CD4-positive, alpha-beta T cell treated with Interleukin-17A for 1 hour (primary cell): ENCODE data around the gene MNAT1.
"Not testable (repeated sequence)": the region's sequence is repeated elsewhere in the genome, so short reads cannot be mapped to it uniquely, and the experiment has no call there.

Experiments used
- DNase-seq: peaks from one replicate; pipeline ENCODE4 v3.0.0-alpha.2; 2020

MNAT1 gene

DNA sequence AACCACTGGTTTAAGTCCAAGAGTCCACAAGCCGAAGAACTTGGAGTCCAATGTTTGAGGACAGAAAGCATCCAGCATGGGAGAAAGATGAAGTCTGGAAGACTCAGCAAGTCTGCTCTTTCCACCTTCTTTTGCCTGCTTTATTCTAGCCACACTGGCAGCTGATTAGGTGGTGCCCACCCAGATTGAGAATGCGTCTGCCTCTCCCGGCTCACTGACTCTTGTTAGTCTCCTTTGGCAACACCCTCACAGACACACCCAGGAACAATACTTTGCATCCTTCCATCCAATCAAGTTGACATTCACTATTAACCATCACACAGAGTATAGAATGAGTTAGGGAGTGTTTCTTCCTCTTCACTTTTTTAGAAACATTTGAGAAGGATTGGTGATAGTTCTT lies 156.1 kb downstream of the MNAT1 start:
- not testable (repeated sequence) for DNase-seq

DNA sequence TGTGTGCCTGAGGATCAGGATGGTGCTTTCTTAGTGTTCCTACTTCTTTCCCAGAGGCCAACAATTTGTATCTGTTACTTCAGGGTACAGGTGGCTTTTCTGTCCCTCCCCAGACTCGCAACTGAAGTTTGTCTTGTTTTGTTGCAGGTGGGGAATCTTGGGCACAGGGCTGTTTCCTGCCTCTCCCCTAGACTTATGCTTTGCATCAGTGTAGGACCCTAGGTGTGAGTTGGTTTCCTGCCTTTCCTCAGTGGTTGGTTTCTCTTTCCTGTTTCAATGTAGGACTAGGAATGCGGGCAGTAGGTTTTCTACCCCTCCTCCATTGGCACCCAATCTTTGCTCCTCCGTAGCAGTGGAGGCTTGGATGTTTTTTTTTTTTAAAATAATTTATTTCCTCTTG lies 159.3 kb downstream of the MNAT1 start:
- DNase-seq = no peak

DNA sequence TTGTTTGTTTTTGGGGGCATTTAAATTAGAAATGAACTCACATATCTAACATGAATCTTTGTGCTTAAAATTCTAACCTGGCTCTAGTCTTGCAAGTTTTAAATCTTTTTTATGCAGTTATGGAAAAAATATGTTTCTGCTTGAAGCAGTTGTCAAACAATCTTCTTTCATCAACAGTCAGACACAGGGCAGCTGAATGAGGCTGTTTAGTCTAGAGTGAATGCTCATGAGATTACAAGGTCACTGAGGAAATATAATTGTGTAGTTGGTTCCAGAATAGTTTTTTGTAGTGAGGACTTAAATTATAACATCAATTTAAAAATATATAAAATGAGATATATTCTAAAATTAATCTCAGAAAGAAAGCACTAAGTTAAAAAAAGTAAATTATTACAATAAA lies 169.8 kb downstream of the MNAT1 start:
- DNase-seq = no peak

DNA sequence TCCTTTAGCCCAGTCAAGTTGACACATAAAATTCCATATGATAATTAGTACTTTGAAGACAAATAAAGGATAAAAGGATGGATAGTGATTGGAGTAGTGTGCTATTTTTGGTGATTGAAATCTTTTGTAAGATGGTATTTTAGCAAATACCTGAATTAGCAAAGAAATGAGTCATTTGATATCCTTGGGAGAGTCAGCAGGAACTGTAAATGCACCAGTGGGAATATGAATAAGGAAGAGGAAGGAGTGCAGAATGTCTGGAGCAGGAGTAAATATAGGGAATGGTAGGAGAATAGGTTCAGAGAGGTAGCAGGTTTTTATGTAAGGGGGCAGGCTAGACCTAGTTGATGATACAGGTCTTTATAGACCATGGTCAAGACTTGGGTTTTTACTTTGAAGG lies 171.4 kb downstream of the MNAT1 start:
- DNase-seq = no peak

DNA sequence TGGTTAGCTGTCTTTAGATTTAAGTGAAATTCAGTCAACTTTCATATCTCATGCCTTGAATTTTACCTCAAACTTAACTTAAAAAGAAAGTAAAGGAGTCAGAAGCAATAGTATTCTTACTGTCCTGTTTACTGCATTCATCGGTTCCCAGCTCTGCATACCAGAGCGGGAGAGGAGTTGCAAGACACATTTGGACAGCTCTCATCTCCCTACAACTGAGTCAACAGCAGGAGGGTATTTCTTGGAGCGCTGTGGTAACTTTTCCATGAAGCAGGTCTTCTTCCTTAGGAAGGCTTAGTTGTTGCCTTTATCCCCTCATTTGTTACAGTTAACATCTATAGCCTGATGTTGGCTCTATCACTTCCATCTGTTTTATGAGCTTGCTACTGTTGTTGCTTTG lies 181.2 kb downstream of the MNAT1 start:
- DNase-seq = no peak

DNA sequence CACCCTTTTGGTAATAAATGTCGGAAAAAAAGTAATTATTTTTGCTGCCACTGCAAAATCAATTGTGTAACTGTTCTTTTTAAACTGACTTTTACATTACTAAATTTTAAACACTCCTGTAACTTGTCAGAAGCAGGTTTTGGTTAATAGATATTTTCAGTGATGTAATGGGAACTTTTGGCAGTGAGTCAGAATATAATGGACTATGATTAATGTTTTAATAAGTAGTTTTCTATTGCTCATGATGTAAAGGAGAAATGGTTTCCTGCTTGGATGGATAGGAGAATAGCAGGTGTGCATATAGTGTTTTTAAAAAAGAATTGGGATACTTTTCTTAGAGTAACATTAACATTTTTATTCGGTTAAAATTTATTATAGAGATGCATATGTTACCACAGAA lies 187.5 kb downstream of the MNAT1 start:
- no peak for DNase-seq

DNA sequence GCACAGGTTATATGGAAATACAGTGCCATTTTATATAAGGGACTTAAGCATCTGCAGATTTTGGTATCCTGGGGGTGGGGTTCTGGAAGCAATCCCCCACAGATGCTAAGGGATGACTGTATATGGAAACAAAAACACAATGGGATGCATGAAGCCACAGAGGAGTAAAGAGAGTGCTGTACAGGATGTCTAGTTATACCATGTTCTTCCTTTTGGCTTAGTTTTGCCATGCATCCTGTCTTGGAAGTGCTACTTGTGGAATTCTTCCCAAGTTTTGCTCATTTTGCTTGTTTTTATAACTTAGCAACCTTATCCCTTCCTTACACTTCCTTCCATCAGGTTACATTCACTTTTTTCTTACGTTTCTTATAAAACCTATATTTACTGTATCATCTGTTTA lies 190.7 kb downstream of the MNAT1 start:
- no peak for DNase-seq

DNA sequence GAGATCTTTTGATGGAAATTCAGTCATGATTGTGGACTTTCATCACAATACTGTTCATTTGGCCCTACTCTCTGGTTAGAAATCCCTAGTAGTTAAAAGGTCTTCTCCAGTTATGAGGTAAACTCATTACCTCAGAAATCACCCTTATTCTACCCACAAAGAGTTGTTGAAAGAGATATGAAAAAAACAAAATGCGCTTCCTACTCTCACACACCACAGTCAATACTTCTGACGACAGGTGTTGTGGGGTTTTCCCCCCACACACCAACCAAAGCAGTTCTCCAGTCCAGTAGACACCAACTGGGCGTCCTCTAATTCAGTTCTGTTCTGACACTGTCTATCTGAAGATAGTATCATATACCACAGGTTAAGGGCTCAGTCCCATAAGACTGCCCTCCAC lies 191.4 kb downstream of the MNAT1 start:
- DNase-seq = no peak

DNA sequence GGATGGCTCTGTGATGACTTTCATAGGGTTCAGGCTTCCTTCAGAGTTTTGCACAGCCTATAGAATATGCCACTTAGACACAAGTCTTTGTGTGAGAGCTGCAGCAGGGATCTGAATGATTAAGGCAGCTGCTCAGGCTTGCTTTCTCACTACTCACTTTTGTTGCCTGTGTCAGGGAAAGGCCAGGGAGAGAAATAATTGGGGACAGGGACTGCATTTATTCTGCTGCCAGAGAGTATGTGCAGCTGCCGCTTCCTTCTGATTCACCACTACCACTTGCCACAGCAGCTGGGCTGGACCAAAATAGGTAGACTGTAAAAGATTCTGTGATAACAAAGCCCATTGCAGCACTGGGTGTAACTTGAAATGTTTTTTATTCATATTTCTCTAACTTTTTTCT lies 196.7 kb downstream of the MNAT1 start:
- DNase-seq = no peak

DNA sequence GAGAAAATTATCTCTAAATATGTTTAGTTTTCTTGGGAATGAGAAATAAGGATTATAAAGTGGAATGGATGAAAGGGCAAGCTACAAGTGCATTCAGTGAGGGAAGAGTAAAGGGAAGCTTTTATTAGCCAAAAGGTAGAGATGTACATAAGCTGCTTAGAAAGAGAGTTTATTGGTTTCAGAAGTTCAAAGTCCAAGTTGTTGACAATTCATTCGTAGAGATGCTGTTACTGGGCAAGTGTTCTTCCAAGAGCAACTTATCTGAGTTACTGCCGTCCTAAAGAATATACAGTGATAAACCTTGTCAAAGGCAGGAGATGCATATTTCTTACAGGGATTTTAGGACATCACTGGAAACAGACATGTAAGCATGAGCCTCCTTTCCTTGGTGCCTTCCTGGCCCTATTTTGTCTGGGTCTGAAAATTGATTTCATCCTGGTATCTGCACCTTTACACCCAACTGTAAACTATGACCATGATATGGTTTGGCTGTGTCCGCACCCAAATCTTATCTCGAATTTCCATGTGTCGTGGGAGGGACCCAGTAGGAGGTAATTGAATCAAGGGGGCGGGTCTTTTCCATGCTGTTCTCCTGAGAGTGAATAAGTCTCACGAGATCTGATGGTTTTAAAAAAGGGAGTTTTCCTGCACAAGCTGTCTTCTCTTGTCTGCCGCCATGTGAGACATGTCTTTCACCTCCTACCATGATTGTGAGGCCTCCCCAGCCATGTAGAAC lies 199.5 kb downstream of the MNAT1 start:
- no peak for DNase-seq

DNA sequence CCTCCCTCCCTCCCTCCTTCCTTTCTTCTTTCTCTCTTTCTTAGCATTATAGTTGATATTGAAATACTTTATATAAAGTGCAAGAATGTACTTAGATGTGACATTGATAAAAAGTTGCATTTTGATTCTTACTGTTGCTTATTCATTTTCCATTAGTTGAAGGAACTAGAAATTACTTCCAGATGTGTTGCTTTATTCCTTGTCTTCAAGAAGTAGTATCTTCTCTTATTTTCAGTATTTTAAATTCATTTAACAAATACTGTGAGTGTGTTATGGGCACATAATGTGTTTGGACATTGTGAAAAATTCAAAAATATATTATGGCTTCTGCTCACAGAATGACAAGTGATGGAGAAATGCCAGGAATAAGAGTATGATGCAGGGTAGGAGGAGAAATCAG lies 200.8 kb downstream of the MNAT1 start:
- no peak for DNase-seq

DNA sequence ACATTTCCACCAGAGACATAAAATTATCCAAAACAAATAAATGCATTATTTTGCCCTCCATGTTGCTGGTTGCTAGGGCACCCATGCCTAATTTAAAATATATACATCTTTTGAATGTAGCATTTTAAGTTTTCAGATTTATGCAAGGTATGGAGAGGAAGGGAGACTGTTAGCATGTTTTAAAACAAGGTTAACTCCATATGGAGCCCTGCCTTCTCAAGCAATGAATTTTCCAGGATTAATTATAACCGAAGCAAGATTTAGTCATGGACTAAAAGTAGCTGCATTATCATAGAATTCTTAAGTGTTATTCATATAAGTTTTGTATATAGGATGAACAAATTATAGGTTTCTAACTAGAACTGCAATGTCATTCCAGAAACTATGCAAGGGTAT lies 209.1 kb downstream of the MNAT1 start:
- DNase-seq = no peak

DNA sequence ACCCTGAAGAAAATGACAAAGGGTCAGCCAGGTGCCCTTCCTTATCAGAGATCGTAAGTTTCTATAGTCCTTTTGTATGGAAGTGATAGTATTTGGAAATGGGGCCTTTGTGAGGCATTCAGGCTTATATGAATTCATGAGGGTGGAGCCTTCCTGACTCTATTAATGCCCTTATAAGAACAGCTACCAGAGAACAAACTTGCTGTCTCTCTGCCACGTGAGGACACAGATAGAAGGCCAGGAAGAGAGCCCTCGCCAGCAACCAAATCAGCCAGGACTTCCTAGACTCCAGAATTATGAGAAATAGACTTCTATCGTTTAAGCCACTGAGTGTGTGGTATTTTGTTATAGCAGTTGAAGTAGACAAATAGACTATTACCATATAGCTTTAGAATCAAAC lies 209.6 kb downstream of the MNAT1 start:
- DNase-seq = no peak

DNA sequence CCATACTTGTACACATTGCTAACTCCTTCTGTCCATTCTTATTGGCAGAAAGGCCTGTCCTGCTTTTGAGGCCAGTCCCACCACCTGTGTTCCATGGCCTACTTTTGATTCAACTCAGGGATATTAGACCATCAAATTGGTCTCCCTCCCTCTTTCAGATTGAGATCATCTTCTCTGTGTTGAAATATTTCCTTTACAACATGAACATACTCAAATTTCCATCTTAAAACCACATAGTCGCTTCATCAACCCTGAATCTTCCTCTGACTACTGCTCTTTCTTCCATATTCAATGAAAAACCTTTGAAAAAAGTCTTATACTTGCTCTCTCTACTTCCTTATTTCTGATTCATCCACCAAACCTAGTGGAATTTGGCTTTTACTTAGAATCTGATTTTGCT lies 211.4 kb downstream of the MNAT1 start:
- DNase-seq = no peak

DNA sequence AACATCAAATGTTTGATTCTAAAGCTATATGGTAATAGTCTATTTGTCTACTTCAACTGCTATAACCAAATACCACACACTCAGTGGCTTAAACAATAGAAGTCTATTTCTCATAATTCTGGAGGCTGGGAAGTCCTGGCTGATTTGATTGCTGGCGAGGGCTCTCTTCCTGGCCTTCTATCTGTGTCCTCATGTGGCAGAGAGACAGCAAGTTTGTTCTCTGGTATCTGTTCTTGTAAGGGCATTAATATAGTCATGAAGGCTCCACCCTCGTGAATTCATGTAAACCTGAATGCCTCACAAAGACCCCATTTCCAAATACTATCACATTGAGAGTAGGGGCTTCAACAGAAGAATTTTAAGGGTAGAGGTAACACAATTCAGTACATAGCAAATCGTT lies 212.2 kb downstream of the MNAT1 start:
- no peak for DNase-seq

DNA sequence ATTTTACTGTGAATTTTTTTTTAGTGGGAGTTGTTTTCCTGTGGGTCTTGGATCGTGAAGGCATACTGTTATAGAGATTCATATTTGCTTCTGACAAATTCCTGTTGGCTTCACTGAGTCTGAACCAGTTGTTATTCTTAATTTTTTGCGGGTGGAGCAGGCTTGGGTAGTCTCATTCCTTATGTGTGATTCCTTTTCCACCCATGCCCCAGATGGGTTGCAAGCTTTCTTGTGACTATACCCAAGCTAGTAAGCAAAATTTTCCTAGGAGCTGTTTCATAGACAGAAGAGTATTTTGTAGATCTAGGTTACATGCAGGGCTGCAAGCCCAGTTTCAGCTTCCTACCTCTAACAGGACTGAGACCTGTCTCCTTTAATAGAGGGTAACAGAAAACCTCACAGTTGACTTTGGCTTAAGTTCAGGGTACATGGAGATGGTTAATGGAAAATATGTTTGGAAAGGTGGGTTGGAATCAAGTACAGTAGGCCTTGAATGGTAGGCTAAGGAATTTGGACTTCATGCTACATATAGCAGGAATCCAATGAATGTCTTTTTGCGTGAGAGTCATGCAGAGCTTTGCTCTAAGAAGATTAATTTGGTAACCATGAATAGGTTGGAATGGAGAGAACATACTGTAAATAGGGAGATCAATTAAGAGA lies 217.3 kb downstream of the MNAT1 start:
- DNase-seq = no peak

DNA sequence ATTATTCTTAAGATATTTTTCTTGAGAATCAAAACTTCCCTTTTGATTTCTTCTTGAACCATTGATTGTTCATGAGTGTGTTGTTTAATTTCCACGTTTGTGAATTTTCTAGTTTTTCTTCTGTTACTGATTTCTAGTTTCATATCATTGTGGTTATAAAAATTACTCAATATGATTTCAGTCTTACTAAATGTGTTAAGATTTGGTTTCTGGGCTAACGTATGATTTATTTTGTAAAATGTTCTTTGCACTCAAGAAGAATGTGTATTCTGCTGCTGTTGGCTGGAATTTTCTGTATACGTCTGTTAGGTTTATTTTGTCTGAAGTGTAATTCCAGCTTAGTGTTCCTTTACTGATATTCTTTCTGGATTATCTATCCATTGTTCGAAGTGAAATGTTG lies 221.6 kb downstream of the MNAT1 start:
- no peak for DNase-seq

DNA sequence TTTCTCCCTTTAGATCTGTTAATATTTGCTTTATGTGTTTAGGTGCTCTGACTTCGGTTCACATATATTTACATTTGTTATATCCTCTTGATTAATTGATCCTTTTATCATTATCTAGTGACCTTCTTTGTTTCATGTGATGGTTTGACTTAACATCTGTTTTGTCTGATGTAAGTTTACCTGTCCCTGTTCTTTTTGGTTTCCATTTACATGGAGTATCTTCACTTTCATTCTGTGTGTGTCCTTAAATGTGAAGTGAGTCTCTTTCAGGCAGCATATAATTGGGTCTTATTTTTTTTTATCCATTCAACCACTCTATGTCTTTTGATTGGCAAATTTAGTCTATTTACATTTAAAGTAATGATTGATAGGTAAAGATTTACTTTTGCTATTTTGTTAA lies 222.1 kb downstream of the MNAT1 start:
- no peak for DNase-seq

DNA sequence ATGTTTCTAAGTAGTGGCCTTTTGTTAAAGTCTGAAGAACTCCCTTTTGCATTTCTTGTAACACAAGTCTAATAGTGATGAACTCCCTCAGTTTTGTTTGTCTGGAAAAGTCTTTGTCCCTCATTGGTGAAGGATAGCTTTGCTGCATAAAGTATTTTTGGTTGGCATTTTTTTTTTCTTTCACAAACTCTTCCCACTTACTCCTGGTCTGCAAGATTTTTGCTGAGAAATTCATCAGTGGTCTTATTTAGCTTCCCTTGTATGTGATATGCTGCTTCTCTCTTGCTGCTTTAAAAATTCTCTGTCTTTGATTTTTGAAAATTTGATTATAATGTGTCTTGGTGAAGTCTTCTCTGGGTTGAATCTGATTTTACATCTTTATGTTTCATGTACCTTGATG lies 223.6 kb downstream of the MNAT1 start:
- DNase-seq = no peak

DNA sequence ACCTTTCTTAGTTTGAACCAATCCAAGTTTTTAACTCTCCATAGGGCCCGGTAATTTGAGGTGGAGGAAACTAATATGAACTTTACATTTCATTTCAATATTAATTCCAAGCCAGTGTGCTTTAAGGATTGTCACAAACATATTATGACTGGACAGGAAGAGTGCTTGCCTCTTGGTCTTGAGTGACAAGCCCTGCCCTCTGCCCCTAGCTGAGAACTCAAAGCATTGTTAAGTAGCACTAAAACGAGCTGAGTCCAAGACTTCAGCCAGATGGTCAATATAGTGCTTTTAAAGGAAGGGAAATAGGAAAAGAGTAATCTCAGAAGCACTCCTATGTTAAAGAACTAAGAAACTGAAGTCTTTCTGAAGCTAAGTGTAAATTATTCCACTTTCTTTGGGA lies 229.2 kb downstream of the MNAT1 start:
- DNase-seq = no peak

DNA sequence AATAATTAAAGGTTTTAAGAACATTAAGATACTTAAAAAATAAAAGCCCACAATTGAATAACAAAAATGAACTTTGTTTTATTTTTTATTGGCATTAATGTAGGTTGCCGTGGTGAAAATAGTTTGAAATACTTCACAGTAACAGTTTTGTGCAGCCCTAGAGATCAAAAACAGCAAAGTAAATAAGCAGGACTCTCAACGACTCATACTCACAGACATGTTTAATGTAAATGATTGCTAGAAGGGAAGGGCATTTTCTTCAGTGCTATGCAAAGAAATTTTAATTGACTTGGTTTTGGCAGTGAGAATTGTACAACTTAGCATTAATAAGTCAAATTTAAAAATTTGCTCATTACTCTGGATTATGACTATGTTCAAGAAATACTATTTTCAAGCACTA lies 230.3 kb downstream of the MNAT1 start:
- DNase-seq = no peak

DNA sequence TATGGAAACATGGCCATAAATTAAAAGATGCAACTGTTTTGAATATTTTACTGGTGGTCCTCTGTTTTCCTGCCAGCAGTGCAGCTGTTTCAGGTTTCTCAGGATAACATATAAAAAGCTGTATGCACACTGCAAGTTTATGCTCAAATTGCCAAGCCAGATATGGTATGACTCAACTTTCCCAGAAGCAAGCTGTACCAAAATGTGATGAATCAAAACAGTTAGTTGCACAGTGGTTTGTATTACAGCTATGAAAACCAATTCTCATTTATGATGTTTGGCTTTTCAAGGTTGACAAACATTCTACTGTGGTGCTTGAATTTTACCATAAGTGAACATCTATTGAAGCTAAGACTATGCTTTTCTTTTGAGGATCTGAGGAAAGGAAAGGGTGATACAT lies 230.8 kb downstream of the MNAT1 start:
- DNase-seq = no peak

DNA sequence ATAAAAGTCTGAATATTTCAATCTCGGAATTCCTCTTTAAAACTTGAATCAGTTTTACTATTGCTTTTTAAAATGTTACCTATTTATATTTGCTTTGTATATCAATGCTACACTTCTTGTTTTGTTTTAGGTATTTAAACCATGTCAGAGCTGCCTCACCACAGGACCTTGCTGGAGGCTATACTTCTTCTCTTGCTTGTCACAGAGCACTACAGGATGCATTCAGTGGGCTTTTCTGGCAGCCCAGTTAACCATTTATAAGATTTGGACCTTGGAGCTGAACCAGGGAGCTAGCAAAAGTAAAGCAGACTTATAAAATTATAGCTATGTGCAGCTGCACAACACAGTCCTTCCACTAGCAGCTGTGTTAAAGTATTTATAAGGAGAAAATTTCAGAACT lies 233.5 kb downstream of the MNAT1 start:
- DNase-seq = no peak

DNA sequence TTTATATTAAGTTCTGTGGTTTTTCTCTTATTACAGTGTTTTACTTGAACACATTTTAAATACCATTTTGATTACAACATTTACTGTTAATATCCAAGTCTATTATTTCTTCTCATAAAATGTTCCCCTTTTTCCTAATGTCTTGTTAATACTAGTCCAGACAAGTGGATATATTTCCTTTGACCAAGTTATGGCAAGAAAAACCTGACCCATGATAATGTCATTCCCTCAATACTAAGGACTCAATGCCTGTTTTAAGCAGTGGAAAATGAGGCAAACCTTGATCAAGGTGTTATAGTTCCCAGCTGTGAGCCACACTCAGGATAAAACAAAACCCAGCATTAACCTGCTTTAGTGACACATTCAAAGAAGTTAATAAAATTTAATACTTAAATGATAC lies 234.1 kb downstream of the MNAT1 start:
- no peak for DNase-seq

DNA sequence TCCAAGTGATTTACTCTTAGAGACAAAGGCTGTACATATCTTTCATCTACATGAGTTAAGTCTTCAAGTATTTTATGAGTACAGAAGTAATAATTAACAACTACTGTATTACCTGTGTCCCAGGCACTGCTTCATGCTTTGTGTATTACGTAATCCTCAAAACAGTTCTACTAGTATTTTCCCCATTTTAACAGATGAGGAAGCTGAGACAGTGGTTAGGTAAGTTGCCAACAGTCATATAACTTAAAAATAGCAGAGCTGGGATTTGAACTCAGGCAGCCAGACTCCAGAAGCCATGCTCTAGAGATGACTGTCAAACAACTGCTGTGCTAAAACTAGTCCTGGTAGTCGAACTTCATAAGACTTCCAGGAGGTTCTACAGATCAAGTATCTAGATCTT lies 235.6 kb downstream of the MNAT1 start:
- DNase-seq = no peak
